ENCODE results near the gene USP22. TPM values are rescaled to one million over a fixed set of nuclear protein-coding genes. Genes with fewer than 3 reads are reported as not detected.

USP22 gene
- total RNA-seq, 1 donor from 2014 or later = 257 TPM

GRCh38 chr17:21007646-21008045 lies 35.2 kb downstream of the USP22 start:
- no peak for TF ChIP-seq CTCF (IDR thresholded peaks at IDR 0.05)
- H3K9me3 Mint-ChIP-seq (ENCODE audit: unreplicated experiment) = no peaks in the 10 kb centered on the region
- DNase-seq (ENCODE audit: extremely low spot score, unreplicated experiment) = no peak
- H3K36me3 Mint-ChIP-seq (ENCODE audit: unreplicated experiment) = peaks cover 70% of the 10 kb centered on the region
- H3K27ac Mint-ChIP-seq (ENCODE audit: unreplicated experiment) = peak overlapping the region; percentile 27
- H3K27me3 Mint-ChIP-seq (ENCODE audit: unreplicated experiment) = no peaks in the 10 kb centered on the region
- peaks cover 3% of the 10 kb centered on the region for H3K4me1 Mint-ChIP-seq (ENCODE audit: unreplicated experiment)
- no peak overlapping the region for H3K4me3 Mint-ChIP-seq (ENCODE audit: unreplicated experiment)

- no peak for DNase-seq (ENCODE audit: extremely low spot score, unreplicated experiment)
- no peak overlapping the region for H3K27ac Mint-ChIP-seq (ENCODE audit: unreplicated experiment)
- peaks cover 18% of the 10 kb centered on the region for H3K4me1 Mint-ChIP-seq (ENCODE audit: unreplicated experiment)
- no peaks in the 10 kb centered on the region for H3K27me3 Mint-ChIP-seq (ENCODE audit: unreplicated experiment)
- H3K4me3 Mint-ChIP-seq (ENCODE audit: unreplicated experiment) = no peak overlapping the region
- TF ChIP-seq CTCF (IDR thresholded peaks at IDR 0.05) = no peak
- peaks cover 73% of the 10 kb centered on the region for H3K36me3 Mint-ChIP-seq (ENCODE audit: unreplicated experiment)
- H3K9me3 Mint-ChIP-seq (ENCODE audit: unreplicated experiment) = no peaks in the 10 kb centered on the region
Measured at GRCh38 chr17:21005803-21006202, 37.0 kb downstream of the USP22 start.

- Mint-ChIP-seq H3K4me3 (ENCODE audit: unreplicated experiment) (no peak overlapping the region), H3K27me3 (ENCODE audit: unreplicated experiment) (no peaks in the 10 kb centered on the region), H3K9me3 (ENCODE audit: unreplicated experiment) (no peaks in the 10 kb centered on the region), H3K27ac (ENCODE audit: unreplicated experiment) (no peak overlapping the region), H3K36me3 (ENCODE audit: unreplicated experiment) (peaks cover 70% of the 10 kb centered on the region), H3K4me1 (ENCODE audit: unreplicated experiment) (peaks cover 18% of the 10 kb centered on the region)
- DNase-seq (ENCODE audit: extremely low spot score, unreplicated experiment) = no peak
- TF ChIP-seq CTCF (IDR thresholded peaks at IDR 0.05) = no peak
Measured at GRCh38 chr17:21005367-21005766, 37.4 kb downstream of the USP22 start.

GRCh38 chr17:21004016-21004930 lies 38.5 kb downstream of the USP22 start:
- Mint-ChIP-seq H3K4me1 (ENCODE audit: unreplicated experiment) (peaks cover 22% of the 10 kb centered on the region), H3K36me3 (ENCODE audit: unreplicated experiment) (peaks cover 73% of the 10 kb centered on the region), H3K27ac (ENCODE audit: unreplicated experiment) (no peak overlapping the region), H3K27me3 (ENCODE audit: unreplicated experiment) (no peaks in the 10 kb centered on the region), H3K9me3 (ENCODE audit: unreplicated experiment) (no peaks in the 10 kb centered on the region), H3K4me3 (ENCODE audit: unreplicated experiment) (no peak overlapping the region)
- DNase-seq (ENCODE audit: extremely low spot score, unreplicated experiment) = no peak
- no peak for TF ChIP-seq CTCF (IDR thresholded peaks at IDR 0.05)

GRCh38 chr17:21003007-21003621 lies 39.7 kb downstream of the USP22 start:
- H3K4me3 Mint-ChIP-seq (ENCODE audit: unreplicated experiment) = no peak overlapping the region
- no peaks in the 10 kb centered on the region for H3K27me3 Mint-ChIP-seq (ENCODE audit: unreplicated experiment)
- DNase-seq (ENCODE audit: extremely low spot score, unreplicated experiment) = no peak
- no peaks in the 10 kb centered on the region for H3K9me3 Mint-ChIP-seq (ENCODE audit: unreplicated experiment)
- TF ChIP-seq CTCF (IDR thresholded peaks at IDR 0.05) = no peak
- H3K27ac Mint-ChIP-seq (ENCODE audit: unreplicated experiment) = peak overlapping the region; percentile 42
- peaks cover 30% of the 10 kb centered on the region for H3K4me1 Mint-ChIP-seq (ENCODE audit: unreplicated experiment)
- H3K36me3 Mint-ChIP-seq (ENCODE audit: unreplicated experiment) = peaks cover 64% of the 10 kb centered on the region

Measured in osteocyte (in vitro differentiated cells).